ENCODE results near the gene CYB5R3. TPM values are rescaled to one million over a fixed set of nuclear protein-coding genes. Genes with fewer than 3 reads are reported as not detected.

CYB5R3 gene
- total RNA-seq, 1 experiment from 2014 or later: 85.4 TPM

- TF ChIP-seq ZNF532 (CRISPR knock-in tag; IDR thresholded peaks at IDR 0.05; ENCODE audit: borderline replicate concordance): no peak
- TF ChIP-seq ETV6 (CRISPR knock-in tag; IDR thresholded peaks at IDR 0.05): 0 out of 2 replicates have a peak, but pooled peaks have one; percentile 24
- TF ChIP-seq HMGA2 (CRISPR knock-in tag; IDR thresholded peaks at IDR 0.05): no peak
- TF ChIP-seq USF1 (CRISPR knock-in tag; IDR thresholded peaks at IDR 0.05): peak; percentile 22; the same call in 1 of the 2 replicates
- no peak for TF ChIP-seq PREB (CRISPR knock-in tag; IDR thresholded peaks at IDR 0.05; ENCODE audit: borderline replicate concordance)
- no peak for TF ChIP-seq NFATC4 (CRISPR knock-in tag; IDR thresholded peaks at IDR 0.05)
- TF ChIP-seq E2F5 (CRISPR knock-in tag; IDR thresholded peaks at IDR 0.05): no peak
- peak; percentile 49; the same call in 1 of the 2 replicates for TF ChIP-seq E2F4 (CRISPR knock-in tag; IDR thresholded peaks at IDR 0.05; ENCODE audit: borderline replicate concordance, low read depth)
- TF ChIP-seq ZNF232 (CRISPR knock-in tag; IDR thresholded peaks at IDR 0.05): no peak
- peak; percentile 89 for TF ChIP-seq CTCF (IDR thresholded peaks at IDR 0.05)
- TF ChIP-seq ZNF671 (CRISPR knock-in tag; IDR thresholded peaks at IDR 0.05): no peak
- no peak for TF ChIP-seq ZSCAN18 (CRISPR knock-in tag; IDR thresholded peaks at IDR 0.05)
- TF ChIP-seq ERG (CRISPR knock-in tag; IDR thresholded peaks at IDR 0.05): no peak
- no peak for TF ChIP-seq TCF7 (CRISPR knock-in tag; IDR thresholded peaks at IDR 0.05; ENCODE audit: low read depth)
- no peak for TF ChIP-seq EMX1 (CRISPR knock-in tag; IDR thresholded peaks at IDR 0.05)
- TF ChIP-seq ZNF121 (CRISPR knock-in tag; IDR thresholded peaks at IDR 0.05): no peak
- peak; percentile 84; the same call in 1 of the 2 replicates for TF ChIP-seq HMGXB4 (CRISPR knock-in tag; IDR thresholded peaks at IDR 0.05)
Measured at GRCh38 chr22:42661985-42662831, 13.0 kb upstream of the CYB5R3 start (continued).

Data from WTC11 (cell line).